ENCODE data around the gene CAPSL.

CAPSL gene

DNA sequence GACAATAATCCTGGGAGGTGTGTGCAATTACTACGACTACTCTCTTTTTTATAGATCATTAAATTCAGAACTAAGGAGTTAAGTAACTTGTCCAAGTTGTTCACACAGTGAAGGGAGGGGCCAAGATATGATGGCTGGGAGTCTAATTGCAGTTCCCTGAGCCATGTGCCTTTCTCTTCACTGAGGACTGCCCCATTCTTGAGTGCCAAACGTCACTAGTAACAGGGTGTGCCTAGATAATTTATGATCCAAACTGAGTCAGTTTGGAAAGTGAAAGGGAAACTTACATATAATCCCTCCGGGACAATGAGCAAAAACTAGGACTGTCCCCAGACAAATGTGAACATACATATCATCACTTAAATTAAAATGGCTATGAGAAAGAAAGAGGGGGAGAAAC is 61.5 kb downstream of the CAPSL start:
- Histone ChIP-seq H3K4me1 (ENCODE audit: low read length) (no peaks in the 10 kb centered on the region), H2AFZ (ENCODE audit: low read depth, low read length) (no peak overlapping the region), H3K36me3 (replicated peaks; ENCODE audit: low read depth, low read length) (no peaks in the 10 kb centered on the region), H4K20me1 (ENCODE audit: insufficient read depth, low read length) (no peaks in the 10 kb centered on the region), H3K9ac (ENCODE audit: low read length) (no peak overlapping the region), H3K27ac (ENCODE audit: low read length) (no peak overlapping the region), H3K4me2 (ENCODE audit: low read length) (no peak overlapping the region), H3K4me3 (ENCODE audit: low read length) (no peak overlapping the region), H3K9me3 (ENCODE audit: insufficient read depth, low read length) (no peaks in the 10 kb centered on the region), H3K27me3 (ENCODE audit: low read depth, low read length) (no peaks in the 10 kb centered on the region), H3K79me2 (ENCODE audit: low read length) (no peaks in the 10 kb centered on the region)
- TF ChIP-seq EZH2phosphoT487 (IDR thresholded peaks at IDR 0.05; ENCODE audit: low read depth): no peak
- TF ChIP-seq, protein P1, sequence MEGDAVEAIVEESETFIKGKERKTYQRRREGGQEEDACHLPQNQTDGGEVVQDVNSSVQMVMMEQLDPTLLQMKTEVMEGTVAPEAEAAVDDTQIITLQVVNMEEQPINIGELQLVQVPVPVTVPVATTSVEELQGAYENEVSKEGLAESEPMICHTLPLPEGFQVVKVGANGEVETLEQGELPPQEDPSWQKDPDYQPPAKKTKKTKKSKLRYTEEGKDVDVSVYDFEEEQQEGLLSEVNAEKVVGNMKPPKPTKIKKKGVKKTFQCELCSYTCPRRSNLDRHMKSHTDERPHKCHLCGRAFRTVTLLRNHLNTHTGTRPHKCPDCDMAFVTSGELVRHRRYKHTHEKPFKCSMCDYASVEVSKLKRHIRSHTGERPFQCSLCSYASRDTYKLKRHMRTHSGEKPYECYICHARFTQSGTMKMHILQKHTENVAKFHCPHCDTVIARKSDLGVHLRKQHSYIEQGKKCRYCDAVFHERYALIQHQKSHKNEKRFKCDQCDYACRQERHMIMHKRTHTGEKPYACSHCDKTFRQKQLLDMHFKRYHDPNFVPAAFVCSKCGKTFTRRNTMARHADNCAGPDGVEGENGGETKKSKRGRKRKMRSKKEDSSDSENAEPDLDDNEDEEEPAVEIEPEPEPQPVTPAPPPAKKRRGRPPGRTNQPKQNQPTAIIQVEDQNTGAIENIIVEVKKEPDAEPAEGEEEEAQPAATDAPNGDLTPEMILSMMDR (IDR thresholded peaks at IDR 0.05; ENCODE audit: low read depth, low read length): no peak

DNA sequence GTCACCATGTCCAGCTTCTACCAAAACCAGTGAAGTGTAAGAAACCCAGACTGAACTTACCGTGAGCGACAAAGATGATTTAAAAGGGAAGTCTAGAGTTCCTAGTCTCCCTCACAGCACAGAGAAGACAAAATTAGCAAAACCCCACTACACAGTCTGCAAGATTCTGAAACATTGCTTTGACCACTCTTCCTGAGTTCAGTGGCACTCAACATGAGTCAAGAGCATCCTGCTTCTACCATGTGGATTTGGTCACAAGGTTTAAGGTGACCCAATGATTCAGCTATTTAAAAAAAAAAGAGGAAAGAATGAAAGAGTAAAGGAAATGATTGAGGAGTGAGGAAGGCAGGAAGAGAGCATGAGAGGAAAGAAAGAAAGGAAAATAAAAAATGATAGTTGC is 62.0 kb downstream of the CAPSL start:
- H3K27me3 ChIP-seq (ENCODE audit: low read depth, low read length): no peaks in the 10 kb centered on the region
- H2AFZ ChIP-seq (ENCODE audit: low read depth, low read length): no peak overlapping the region
- no peaks in the 10 kb centered on the region for H3K9me3 ChIP-seq (ENCODE audit: insufficient read depth, low read length)
- TF ChIP-seq EZH2phosphoT487 (IDR thresholded peaks at IDR 0.05; ENCODE audit: low read depth): no peak
- TF ChIP-seq, protein P1 (IDR thresholded peaks at IDR 0.05; ENCODE audit: low read depth, low read length): no peak
- H3K27ac ChIP-seq (ENCODE audit: low read length): no peak overlapping the region
- no peak overlapping the region for H3K9ac ChIP-seq (ENCODE audit: low read length)
- H3K4me1 ChIP-seq (ENCODE audit: low read length): no peaks in the 10 kb centered on the region
- no peak overlapping the region for H3K4me2 ChIP-seq (ENCODE audit: low read length)
- H3K4me3 ChIP-seq (ENCODE audit: low read length): no peak overlapping the region
- no peaks in the 10 kb centered on the region for H3K36me3 ChIP-seq (replicated peaks; ENCODE audit: low read depth, low read length)
- no peaks in the 10 kb centered on the region for H3K79me2 ChIP-seq (ENCODE audit: low read length)
- H4K20me1 ChIP-seq (ENCODE audit: insufficient read depth, low read length): no peaks in the 10 kb centered on the region

DNA sequence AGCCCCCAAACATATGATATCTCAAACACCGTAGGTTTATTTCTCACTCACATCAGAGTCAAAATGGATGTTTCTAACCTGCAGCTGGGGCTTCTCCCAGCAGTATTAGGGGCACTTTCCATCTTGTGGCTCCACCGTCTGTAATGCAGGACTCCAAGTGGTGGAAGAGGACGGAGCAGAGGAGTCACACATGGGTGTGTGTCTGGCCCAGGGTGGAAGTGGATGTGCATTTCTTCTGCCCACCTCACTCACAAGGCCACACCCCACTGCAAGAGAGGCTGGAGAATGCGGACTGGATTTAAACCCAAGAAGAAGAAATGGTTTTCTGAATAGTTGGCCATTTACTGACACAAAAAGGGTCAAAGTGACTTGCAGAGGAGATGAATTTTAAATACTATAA is 67.8 kb downstream of the CAPSL start:
- Histone ChIP-seq H3K4me2 (ENCODE audit: low read length) (no peak overlapping the region), H3K4me1 (ENCODE audit: low read length) (peaks cover 8% of the 10 kb centered on the region), H3K9ac (ENCODE audit: low read length) (no peak overlapping the region), H4K20me1 (ENCODE audit: insufficient read depth, low read length) (no peaks in the 10 kb centered on the region), H2AFZ (ENCODE audit: low read depth, low read length) (no peak overlapping the region), H3K9me3 (ENCODE audit: insufficient read depth, low read length) (no peaks in the 10 kb centered on the region), H3K36me3 (replicated peaks; ENCODE audit: low read depth, low read length) (no peaks in the 10 kb centered on the region), H3K4me3 (ENCODE audit: low read length) (no peak overlapping the region), H3K27me3 (ENCODE audit: low read depth, low read length) (no peaks in the 10 kb centered on the region), H3K79me2 (ENCODE audit: low read length) (no peaks in the 10 kb centered on the region), H3K27ac (ENCODE audit: low read length) (no peak overlapping the region)
- TF ChIP-seq EZH2phosphoT487 (IDR thresholded peaks at IDR 0.05; ENCODE audit: low read depth): no peak

DNA sequence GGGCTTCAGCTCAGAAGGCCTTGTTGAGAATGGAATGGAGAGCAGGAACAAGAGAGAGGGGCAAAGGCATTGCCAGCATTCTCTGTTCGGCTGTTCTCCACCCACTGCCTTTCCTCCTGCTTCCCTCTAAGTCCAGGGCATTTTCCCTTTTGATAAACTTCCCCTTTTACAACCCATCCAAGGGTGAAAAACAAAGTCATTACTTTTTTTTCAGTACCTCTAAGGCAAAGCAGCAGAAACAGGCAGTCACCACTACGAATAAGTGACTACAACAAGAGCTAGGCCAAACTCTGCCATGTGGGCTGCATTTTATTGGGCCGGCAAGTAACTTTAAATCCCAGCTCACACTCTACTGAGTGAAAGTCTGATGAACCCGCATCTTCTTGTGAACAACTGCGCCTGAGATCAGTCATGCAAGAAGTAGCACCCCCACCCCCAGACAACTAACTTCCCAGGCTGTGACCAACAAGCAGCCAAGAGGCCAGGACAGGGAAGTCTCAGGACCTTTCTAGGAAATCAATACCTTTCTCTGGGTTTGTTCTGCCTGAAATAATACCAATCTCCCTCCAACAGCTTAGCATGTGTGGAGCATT is 68.6 kb downstream of the CAPSL start:
- TF ChIP-seq, protein P1 (IDR thresholded peaks at IDR 0.05; ENCODE audit: low read depth, low read length): no peak
- no peak for TF ChIP-seq EZH2phosphoT487 (IDR thresholded peaks at IDR 0.05; ENCODE audit: low read depth)
- Histone ChIP-seq H3K4me3 (ENCODE audit: low read length) (no peak overlapping the region), H3K27me3 (ENCODE audit: low read depth, low read length) (no peaks in the 10 kb centered on the region), H3K4me1 (ENCODE audit: low read length) (peaks cover 8% of the 10 kb centered on the region), H3K27ac (ENCODE audit: low read length) (no peak overlapping the region), H3K4me2 (ENCODE audit: low read length) (0 out of 2 replicates have a peak overlapping the region, but pooled peaks have one; percentile 14), H3K9me3 (ENCODE audit: insufficient read depth, low read length) (no peaks in the 10 kb centered on the region), H3K79me2 (ENCODE audit: low read length) (no peaks in the 10 kb centered on the region), H3K9ac (ENCODE audit: low read length) (no peak overlapping the region), H4K20me1 (ENCODE audit: insufficient read depth, low read length) (no peaks in the 10 kb centered on the region), H3K36me3 (replicated peaks; ENCODE audit: low read depth, low read length) (no peaks in the 10 kb centered on the region), H2AFZ (ENCODE audit: low read depth, low read length) (no peak overlapping the region)

All from OCI-LY3 (cell line).